HG03045 (cell line): ENCODE measurements around the gene VN1R5.

Experiments used
- ATAC-seq: cut with Tn5 transposase; IDR thresholded peaks from one replicate; pipeline ENCODE4 v1.9.1; 2021; ENCODE audit warnings: mild to moderate bottlenecking, moderate library complexity; ENCODE audit not compliant: unreplicated experiment

Gene VN1R5

GRCh38 chr1:247299723-247300381 is 44.0 kb downstream of the VN1R5 start:
- ATAC-seq = no peak

DNA sequence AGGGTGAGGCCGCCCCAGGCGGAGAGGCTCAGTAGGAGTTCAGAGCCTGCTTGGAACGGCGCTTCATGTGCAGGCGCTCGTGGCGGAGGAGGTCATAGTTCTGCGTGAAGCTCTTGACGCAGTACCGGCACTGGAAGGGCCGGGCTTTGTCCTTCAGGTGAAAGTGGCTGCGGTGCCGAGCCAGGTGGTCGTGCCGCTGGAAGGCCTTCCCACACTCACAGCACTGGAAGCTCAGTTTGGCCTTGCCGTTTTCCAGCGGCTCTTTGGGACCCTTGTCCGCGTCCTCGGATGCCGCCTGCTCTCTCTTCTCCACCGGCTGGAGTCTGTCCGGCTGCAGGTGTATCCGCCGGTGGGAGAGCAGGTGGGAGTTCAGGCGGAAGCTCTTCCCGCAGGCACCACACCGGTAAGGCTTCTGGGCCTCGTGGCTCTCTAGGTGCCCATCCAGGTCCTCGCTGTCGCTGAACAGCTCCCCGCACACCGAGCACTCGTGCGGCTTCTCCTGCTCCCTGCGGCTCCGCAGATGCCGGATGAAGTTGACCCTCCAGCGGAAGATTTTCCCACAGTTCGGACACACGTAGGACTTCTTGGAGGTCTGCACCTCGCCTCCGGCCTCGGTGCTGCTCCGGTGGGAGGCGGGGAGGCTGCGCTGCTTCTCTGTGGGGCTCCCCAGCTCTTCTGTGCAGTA is 44.8 kb downstream of the VN1R5 start:
- no peak for ATAC-seq

- no peak for ATAC-seq
Observed at GRCh38 chr1:247301176-247301540, 45.3 kb downstream of the VN1R5 start.

DNA sequence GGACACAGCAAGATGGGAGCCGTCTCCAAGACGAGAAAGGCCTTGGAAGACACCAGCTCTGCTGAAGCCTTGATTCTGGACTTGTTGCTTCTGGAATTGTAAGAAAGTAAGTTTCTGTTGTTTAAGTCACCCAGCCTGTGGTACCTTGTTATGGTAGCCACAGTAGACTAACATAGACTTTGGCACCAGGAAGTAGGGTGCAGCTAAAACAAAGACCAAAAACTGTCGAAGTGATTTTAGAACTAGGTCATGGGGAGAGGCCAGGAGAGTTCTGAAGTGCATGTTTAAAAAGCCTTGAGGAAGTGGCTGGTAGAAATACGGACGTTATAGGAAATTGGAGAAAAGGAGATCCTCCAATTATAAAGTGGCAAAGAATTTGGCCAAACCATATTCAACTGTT is 47.3 kb downstream of the VN1R5 start:
- ATAC-seq = no peak

- ATAC-seq = no peak
Observed at GRCh38 chr1:247304031-247304430, 48.2 kb downstream of the VN1R5 start.
